WTC11 (cell line): ENCODE results near the gene MICU2.

Source experiments
- CTCF ChIP-seq: fragments of 200-600 bp; IDR thresholded peaks from 2 replicates; pipeline ENCODE4 v1.8.0; 2022; ENCODE audit warnings: antibody characterized with exemption
- ESRRA ChIP-seq: sonication (generic); formaldehyde crosslinking; IDR thresholded peaks from 2 replicates; pipeline ENCODE4 v1.8.1; 2022; ENCODE audit warnings: mild to moderate bottlenecking, missing genetic modification reagents, borderline replicate concordance
- IRF1 ChIP-seq: sonication (generic); formaldehyde crosslinking; IDR thresholded peaks from 2 replicates; pipeline ENCODE4 v1.8.0; 2023; ENCODE audit warnings: missing genetic modification reagents
- ZNF121 ChIP-seq: sonication (generic); formaldehyde crosslinking; IDR thresholded peaks from 2 replicates; pipeline ENCODE4 v1.8.0; 2023; ENCODE audit warnings: missing genetic modification reagents

- TF ChIP-seq CTCF (no peak), IRF1 (CRISPR knock-in tag) (no peak), ESRRA (CRISPR knock-in tag) (peak; percentile 61; the same call in 1 of the 2 replicates), ZNF121 (CRISPR knock-in tag) (no peak)
Observed at GRCh38 chr13:21458813-21459701, 144.9 kb downstream of the MICU2 start, which contains the start of gene ZDHHC20.
